HG02973 (cell line): ENCODE results near the gene TTC7B.
A peak's percentile ranks its signal among the peaks of the same experiment; 100 is the strongest.

ENCODE experiments used
- ATAC-seq: cut with Tn5 transposase; IDR thresholded peaks from one replicate; pipeline ENCODE4 v1.9.1; 2021; ENCODE audit warnings: moderate library complexity; ENCODE audit not compliant: unreplicated experiment

The TTC7B gene

DNA sequence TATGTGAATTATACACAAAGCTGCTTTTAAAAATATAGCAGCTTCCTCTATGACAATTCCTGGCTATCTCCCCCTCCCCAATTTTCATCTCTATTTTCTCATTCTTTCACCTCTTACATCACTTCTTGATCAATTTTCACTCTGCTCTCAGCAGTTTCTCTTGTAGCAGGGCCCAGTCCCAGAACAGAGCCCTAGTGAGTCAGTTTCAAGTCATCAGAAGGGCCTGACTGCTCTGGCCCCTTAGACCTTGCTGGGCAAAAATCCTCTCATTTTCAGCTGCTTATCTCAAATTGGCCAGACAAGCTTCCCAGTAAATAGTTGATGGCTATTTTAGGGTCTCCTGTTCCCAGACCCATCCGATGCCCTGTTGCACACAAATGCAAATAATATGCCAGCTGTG, 101.4 kb downstream of the TTC7B start:
- ATAC-seq = no peak

GRCh38 chr14:90704738-90705392, 111.4 kb downstream of the TTC7B start:
- ATAC-seq = no peak

DNA sequence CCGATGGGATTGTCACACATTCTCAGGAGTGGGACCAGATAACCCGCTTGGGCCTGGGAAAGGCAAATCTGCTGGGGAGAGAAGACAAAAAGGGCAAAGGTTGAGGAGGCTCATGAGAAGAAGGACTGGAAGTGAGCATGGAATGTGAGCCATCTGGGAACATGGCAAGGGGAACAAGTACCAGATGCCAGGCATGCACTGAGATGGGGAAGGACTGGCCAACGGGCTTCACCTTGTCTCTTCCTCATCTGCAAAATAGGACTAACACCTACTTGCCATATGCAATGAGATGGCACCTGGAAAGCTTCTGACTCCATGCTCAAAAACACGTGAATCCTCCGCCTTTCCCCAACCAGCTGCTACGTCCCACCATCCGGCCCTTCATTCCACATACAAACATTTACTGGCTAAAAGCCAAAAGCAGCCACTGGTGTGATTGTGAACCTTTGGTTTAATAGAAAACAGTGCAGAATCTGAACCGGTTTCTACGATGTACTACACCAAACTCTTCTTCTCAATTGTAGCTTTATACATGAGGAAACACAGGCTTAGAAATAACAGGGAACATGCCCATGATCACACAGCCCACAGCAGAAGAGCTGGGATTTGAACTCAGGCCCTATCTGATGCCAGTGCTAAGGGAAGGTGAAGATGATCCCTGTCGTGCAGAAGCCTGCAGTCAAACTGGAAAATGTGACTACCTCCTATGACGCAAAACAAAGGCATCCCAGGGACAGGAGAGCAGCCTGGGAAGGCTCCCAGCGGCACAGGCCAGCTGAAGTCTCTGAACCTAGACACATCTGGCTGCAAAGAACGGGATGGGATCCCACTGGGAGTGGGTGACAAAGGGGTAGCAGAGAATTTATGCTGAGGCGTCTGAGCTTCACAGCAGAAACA, 112.1 kb downstream of the TTC7B start:
- no peak for ATAC-seq

DNA sequence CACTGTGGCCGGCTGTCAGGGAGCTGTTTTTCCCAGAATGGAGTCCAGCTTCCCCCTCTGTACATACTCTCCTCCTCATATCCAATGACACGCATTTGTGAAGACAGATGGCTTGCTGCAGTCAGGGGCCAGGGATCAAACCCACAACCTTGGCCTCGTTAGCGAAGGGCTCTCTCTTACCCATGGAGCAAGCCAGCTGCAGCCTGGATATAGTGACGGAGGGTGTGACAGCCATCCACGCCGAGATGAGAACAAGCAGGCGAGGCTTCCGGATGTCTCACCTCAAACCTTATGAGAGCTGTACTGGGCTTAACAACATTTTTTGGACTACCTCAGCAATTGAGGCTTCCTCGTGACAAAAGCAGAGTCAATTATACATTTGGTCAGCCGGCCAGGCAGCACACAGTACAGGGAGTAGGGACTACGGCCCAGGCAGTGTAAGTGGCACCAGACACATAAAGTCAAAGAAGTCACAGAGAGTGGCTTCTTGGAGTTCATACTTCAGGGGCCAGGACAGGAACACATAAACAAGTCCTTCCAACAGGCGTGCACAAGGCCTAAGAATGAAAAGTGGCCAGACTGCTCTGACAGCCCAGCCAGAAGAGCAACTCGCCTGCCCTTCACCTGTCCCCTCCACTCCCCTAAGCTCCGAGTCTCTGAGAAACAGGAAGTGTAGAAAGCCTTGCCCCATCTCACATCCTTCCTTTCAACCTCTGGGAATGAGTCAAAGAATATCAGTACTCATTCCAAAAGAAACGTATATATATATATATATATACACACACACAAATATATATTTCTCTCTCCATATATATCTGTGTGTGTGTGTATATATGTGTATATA, 115.1 kb downstream of the TTC7B start:
- no peak for ATAC-seq

DNA sequence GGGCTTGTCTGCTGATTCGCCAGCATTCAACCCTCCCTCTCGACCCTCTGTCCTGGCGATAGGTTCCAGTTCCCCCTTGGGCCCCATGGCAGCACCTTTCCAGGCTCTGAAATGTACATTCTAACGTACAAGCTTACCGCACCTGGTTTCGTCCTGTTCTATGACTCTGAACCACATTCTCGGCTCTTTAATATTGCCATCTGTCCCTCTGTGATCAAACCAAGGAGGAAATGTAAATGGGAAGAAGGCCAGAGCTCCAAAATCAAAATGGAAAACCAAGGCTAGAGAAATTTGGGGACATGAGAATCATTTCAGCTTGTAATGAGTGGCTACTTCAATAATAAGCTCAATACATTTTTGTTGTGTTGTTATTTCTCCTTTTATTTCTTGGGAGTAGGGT, 117.2 kb downstream of the TTC7B start:
- ATAC-seq = no peak

DNA sequence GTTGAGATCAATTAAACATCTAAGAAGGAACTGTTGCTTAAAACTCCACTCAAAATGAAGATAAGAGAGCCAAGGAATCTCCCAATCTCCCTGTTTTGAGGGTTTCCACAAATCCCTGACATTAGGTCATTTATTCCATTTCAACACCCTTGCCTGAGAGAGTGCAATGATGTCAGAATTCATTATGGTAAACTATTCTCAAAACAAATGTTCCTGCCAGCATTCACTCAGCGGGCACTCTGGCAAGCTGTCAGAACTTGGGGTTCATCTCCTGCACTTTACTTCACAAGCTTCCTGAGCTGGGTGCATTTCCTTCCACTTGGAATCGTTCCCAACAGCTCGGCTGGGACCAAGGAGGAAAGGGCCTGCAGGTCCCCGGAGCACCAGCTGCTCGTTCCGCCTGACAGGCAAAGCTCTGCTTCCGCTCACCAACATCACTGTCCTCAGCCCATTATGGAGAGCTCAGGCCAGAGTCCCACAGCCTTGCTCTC, 117.8 kb downstream of the TTC7B start:
- ATAC-seq = no peak

GRCh38 chr14:90697577-90698206, 118.5 kb downstream of the TTC7B start:
- peak; percentile 70 for ATAC-seq

GRCh38 chr14:90697132-90697531, 119.1 kb downstream of the TTC7B start:
- no peak for ATAC-seq

- ATAC-seq = no peak
Observed at GRCh38 chr14:90696720-90697119, 119.5 kb downstream of the TTC7B start.

DNA sequence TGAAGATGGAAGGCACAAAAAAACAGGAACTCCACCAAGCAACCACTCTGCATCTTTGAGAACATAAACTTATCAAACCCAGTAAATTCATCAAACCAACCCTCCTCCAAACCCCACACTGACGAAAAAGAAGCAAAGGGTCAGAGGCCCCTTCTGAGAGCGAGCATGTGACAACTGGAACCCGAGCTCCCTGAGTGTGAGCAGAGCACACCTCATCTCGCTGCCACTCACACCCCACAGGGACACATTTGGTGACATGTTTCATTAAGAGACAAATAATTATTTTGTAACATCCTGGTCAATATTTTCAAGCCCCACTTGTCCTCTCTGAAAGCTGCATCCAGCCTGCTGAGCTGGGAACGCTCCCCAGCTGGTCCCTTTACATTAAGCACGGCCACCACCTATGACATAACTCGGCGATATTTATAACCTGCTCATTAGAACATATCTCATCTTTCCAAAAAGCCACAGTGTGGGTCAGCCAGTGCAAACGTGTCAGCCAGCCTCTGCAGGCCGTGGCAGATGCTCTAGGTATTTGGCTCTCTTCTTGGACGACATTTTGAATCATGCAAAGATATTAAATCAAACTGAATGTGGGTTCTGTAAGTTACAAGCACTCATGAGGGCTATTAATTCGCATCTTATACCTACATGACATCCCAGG, 120.1 kb downstream of the TTC7B start:
- no peak for ATAC-seq

DNA sequence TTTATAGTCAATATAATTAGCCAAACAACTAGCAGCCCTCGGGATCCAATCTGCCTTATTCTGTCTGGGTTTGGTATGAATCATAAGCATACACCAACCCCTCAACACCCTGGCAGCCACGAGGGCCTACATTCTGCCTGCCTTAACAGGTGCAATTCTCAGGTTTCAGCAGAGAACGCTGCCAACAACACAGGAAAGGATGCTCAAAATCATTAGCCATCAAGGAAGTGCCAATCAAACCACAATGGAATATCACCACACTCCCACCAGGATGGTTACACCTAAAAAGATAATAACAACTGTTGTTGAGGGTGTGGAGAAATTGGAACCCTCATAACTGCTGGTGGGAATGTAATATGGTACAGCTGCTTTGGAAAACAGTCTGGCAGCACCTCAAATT, 122.8 kb downstream of the TTC7B start:
- ATAC-seq = no peak

DNA sequence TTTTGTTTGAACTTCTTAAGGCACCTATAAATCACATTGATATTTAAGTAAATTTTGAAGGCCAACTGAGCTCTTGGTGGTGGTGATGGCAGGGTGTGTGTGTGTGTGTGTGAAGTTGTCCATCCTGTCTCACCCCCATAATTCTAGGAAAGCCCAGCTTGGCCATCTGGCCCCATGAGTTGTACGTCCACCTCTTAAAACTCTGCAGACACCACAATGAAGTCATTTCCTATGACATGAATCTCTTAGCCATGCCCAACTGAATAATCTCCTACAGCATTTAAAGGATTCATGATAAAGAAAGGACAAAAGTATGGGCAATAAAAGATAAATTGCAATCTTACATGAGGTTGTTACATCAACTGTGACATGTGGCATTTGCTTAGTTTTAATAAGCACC, 123.4 kb downstream of the TTC7B start:
- no peak for ATAC-seq

- ATAC-seq = no peak
Observed at GRCh38 chr14:90692061-90692460, 124.2 kb downstream of the TTC7B start.

GRCh38 chr14:90691627-90692026, 124.6 kb downstream of the TTC7B start:
- ATAC-seq = no peak

GRCh38 chr14:90687680-90688079, 128.6 kb downstream of the TTC7B start:
- ATAC-seq = no peak

DNA sequence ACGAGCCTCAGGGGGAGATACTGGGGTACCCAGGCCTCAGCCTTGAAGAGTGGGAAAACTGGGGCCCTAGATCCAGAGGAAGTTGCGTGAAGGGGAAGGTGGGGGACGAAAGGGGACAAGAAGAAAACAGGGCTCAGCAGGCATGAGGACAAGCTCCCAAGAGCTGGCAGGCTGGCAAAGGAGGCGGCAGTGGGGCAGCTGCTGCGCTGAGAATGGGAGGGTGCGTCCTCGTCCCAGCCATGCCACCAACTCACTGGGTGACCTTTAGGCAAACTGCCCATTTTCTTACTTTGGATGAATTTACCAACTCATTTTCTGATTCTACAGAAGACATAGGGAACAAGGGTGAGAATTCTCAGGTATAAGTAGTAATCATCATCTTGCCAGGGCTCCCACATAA, 133.6 kb downstream of the TTC7B start:
- ATAC-seq = no peak

GRCh38 chr14:90681929-90682328, 134.3 kb downstream of the TTC7B start:
- no peak for ATAC-seq

DNA sequence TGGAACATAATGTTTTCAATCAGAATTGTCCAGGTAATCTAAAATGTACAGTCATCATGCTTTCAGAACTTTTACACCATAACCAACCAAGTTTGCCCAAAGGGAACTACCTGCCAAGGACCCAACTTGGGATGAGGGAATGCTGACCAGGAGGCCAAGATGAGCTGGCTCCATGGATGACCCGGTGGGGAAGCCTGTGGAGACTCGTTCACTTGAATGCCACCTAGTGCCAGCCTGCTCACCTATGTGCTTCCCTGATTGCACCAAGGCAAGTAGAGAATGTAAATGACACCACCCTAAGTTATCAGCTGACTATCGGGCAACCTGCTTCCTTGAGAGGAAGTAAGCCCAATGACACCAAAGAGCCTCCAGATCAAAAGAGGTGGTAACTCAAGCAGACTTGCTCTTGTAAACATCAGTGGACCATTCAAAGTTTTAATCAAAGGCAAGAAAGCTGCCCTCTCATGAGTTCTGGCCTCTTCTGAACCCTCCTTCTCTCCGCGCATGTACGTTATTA, 137.3 kb downstream of the TTC7B start:
- ATAC-seq = no peak

DNA sequence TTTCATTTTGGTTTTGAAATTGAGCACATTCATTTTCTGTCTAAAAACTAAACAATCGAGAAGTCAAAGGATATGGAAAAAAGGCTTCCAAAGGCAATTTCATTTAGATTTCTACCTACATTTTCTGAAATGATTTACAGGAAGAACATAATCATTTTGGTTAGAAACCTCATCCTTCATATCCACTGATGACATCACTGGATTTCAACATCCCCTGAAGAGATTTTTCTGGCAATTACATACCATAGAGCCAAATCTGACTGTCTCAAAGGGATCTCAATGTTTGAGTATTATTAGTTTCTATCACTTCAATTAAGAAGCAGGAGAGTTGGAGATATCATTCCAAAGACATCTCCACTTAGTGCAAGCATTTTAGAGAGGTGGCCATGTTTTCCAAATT, 137.8 kb downstream of the TTC7B start:
- no peak for ATAC-seq

- no peak for ATAC-seq
Observed at GRCh38 chr14:90677484-90678050, 138.7 kb downstream of the TTC7B start.
